H9 (cell line): Measurements from ENCODE around the gene MAPT. TPM values are rescaled to one million over a fixed set of nuclear protein-coding genes. Genes with fewer than 3 reads are reported as not detected.

Source experiments
- DNase-seq: peaks from one replicate; pipeline ENCODE4 v3.0.0-alpha.2; 2017
- H2AFZ ChIP-seq: one replicate; pipeline ENCODE4 v1.6.1; 2013; ENCODE audit warnings: mild to moderate bottlenecking, low read length, control low read depth, moderate library complexity
- H2AK5ac ChIP-seq: 2 replicates; pipeline ENCODE4 v1.6.1; 2013; ENCODE audit warnings: low read length, control low read depth, mixed read lengths; ENCODE audit not compliant: insufficient read length
- H2BK120ac ChIP-seq: one replicate; pipeline ENCODE4 v1.6.1; 2013; ENCODE audit warnings: low read depth, mild to moderate bottlenecking, low read length, control low read depth, inconsistent platforms; ENCODE audit not compliant: poor library complexity, severe bottlenecking
- H2BK12ac ChIP-seq: 2 replicates; pipeline ENCODE4 v1.6.1; 2013; ENCODE audit warnings: low read length, control low read depth, mixed read lengths, low read depth; ENCODE audit not compliant: insufficient read length
- H2BK15ac ChIP-seq: 2 replicates; pipeline ENCODE4 v1.6.1; 2013; ENCODE audit warnings: low read depth, low read length, control low read depth
- H2BK20ac ChIP-seq: one replicate; pipeline ENCODE4 v1.6.1; 2013; ENCODE audit warnings: low read depth, mild to moderate bottlenecking, low read length, control low read depth, inconsistent platforms; ENCODE audit not compliant: poor library complexity, severe bottlenecking
- H2BK5ac ChIP-seq: 2 replicates; pipeline ENCODE4 v1.6.1; 2013; ENCODE audit warnings: low read length, control low read depth, mixed read lengths; ENCODE audit not compliant: insufficient read length
- H3K14ac ChIP-seq: 2 replicates; pipeline ENCODE4 v1.6.1; 2013; ENCODE audit warnings: low read length, control low read depth; ENCODE audit not compliant: insufficient read depth
- H3K18ac ChIP-seq: 2 replicates; pipeline ENCODE4 v1.6.1; 2013; ENCODE audit warnings: low read depth, mild to moderate bottlenecking, mixed read lengths, low read length, control low read depth; ENCODE audit not compliant: insufficient read length
- H3K23ac ChIP-seq: 2 replicates; pipeline ENCODE4 v1.6.1; 2013; ENCODE audit warnings: low read length, control low read depth, mixed read lengths, low read depth; ENCODE audit not compliant: insufficient read length
- H3K23me2 ChIP-seq: 2 replicates; pipeline ENCODE4 v1.6.1; 2013; ENCODE audit warnings: low read depth, mild to moderate bottlenecking, mixed read lengths, low read length, control low read depth; ENCODE audit not compliant: insufficient read length, poor library complexity, severe bottlenecking
- H3K27ac ChIP-seq: 2 replicates; pipeline ENCODE4 v1.5.1; 2013; ENCODE audit warnings: low read length, control low read depth, mixed read lengths, low read depth; ENCODE audit not compliant: insufficient read length
- H3K27me3 ChIP-seq: 2 replicates; pipeline ENCODE4 v1.6.1; 2013; ENCODE audit warnings: low read length, control low read depth, inconsistent platforms; ENCODE audit not compliant: insufficient read depth
- H3K4ac ChIP-seq: 2 replicates; pipeline ENCODE4 v1.6.1; 2013; ENCODE audit warnings: low read depth, mild to moderate bottlenecking, control low read depth, inconsistent platforms, low read length, moderate library complexity
- H3K4me1 ChIP-seq: 2 replicates; pipeline ENCODE4 v1.6.1; 2013; ENCODE audit warnings: low read length, control low read depth, inconsistent platforms; ENCODE audit not compliant: insufficient read depth
- H3K4me2 ChIP-seq: 2 replicates; pipeline ENCODE4 v1.6.1; 2013; ENCODE audit warnings: low read length, control low read depth, mixed read lengths; ENCODE audit not compliant: insufficient read length, insufficient read depth
- H3K56ac ChIP-seq: 2 replicates; pipeline ENCODE4 v1.6.1; 2013; ENCODE audit warnings: low read depth, mild to moderate bottlenecking, mixed read lengths, low read length, control low read depth; ENCODE audit not compliant: insufficient read length
- H3K79me1 ChIP-seq: 2 replicates; pipeline ENCODE4 v1.6.1; 2013; ENCODE audit warnings: low read depth, mild to moderate bottlenecking, moderate library complexity, low read length, control low read depth, inconsistent platforms; ENCODE audit not compliant: insufficient read depth, poor library complexity, severe bottlenecking
- H3K79me2 ChIP-seq: 2 replicates; pipeline ENCODE4 v1.6.1; 2013; ENCODE audit warnings: low read length, control low read depth, inconsistent platforms; ENCODE audit not compliant: insufficient read depth
- H3K9ac ChIP-seq: 2 replicates; pipeline ENCODE4 v1.6.1; 2013; ENCODE audit warnings: low read length, control low read depth, mixed read lengths; ENCODE audit not compliant: insufficient read length; ENCODE audit errors: extremely low read depth
- H3K9me3 ChIP-seq: one replicate; pipeline ENCODE4 v1.6.1; 2013; ENCODE audit warnings: low read depth, low read length, inconsistent platforms; ENCODE audit not compliant: control insufficient read depth
- H3T11ph ChIP-seq: one replicate; pipeline ENCODE4 v1.6.1; 2013; ENCODE audit warnings: mild to moderate bottlenecking, low read length, control low read depth, inconsistent platforms
- H4K20me1 ChIP-seq: one replicate; pipeline ENCODE4 v1.6.1; 2013; ENCODE audit not compliant: control insufficient read depth, insufficient read length, insufficient read depth
- H4K5ac ChIP-seq: 2 replicates; pipeline ENCODE4 v1.6.1; 2013; ENCODE audit warnings: low read depth, mild to moderate bottlenecking, mixed read lengths, low read length, control low read depth; ENCODE audit not compliant: insufficient read length
- H4K8ac ChIP-seq: replicated peaks from 2 replicates; pipeline ENCODE4 v1.6.1; 2013; ENCODE audit warnings: low read length, control low read depth, mixed read lengths, low read depth; ENCODE audit not compliant: insufficient read length
- H4K91ac ChIP-seq: 2 replicates; pipeline ENCODE4 v1.6.1; 2013; ENCODE audit warnings: low read depth, mild to moderate bottlenecking, moderate library complexity, mixed read lengths, low read length, control low read depth; ENCODE audit not compliant: insufficient read length
- H3K27ac Mint-ChIP-seq, 3 experiments: 2 replicates in 2 of 3; 3 replicates in 1 of 3; pipeline ENCODE4 v1.8.0; 2020 to 2021; ENCODE audit warnings: mixed read lengths in 3 of 3, mild to moderate bottlenecking in 1 of 3, moderate library complexity in 1 of 3
- H3K27me3 Mint-ChIP-seq: 2 replicates; pipeline ENCODE4 v1.8.0; 2021; ENCODE audit warnings: low read depth, mild to moderate bottlenecking, moderate library complexity, mixed read lengths
- H3K36me3 Mint-ChIP-seq, 3 experiments: 2 replicates in 2 of 3; 3 replicates in 1 of 3; pipeline ENCODE4 v1.8.0; 2020 to 2021; ENCODE audit warnings: low read depth in 3 of 3, mixed read lengths in 3 of 3; ENCODE audit not compliant: insufficient read depth in 1 of 3
- H3K4me1 Mint-ChIP-seq, 2 experiments: 2 replicates each; pipeline ENCODE4 v1.8.0; 2020; ENCODE audit warnings: mixed read lengths in 2 of 2
- H3K4me3 Mint-ChIP-seq, 2 experiments: 2 replicates in 1 of 2; 3 replicates in 1 of 2; pipeline ENCODE4 v1.8.0; 2020 to 2021; ENCODE audit warnings: mild to moderate bottlenecking in 2 of 2, mixed read lengths in 2 of 2, moderate library complexity in 1 of 2
- H3K9me3 Mint-ChIP-seq, 2 experiments: 2 replicates in 1 of 2; 3 replicates in 1 of 2; pipeline ENCODE4 v1.8.0; 2020; ENCODE audit warnings: mild to moderate bottlenecking in 2 of 2, mixed read lengths in 2 of 2, moderate library complexity in 1 of 2
- CTCF ChIP-seq: fragments of 200-600 bp; sonication (generic); conservative IDR thresholded peaks from 3 replicates; pipeline ENCODE4 v1.8.0; 2021; ENCODE audit warnings: antibody characterized with exemption, mild to moderate bottlenecking
- WGBS: extraction: QIAGEN DNeasy Blood & Tissue Kit; methylation state at CpG from one replicate; pipeline ENCODE4 v1.1.7; 2013; ENCODE audit warnings: missing lambda C conversion rate, low lambda C conversion rate, mixed read lengths; ENCODE audit not compliant: insufficient read length; ENCODE audit errors: extremely low coverage; 5-methylcytosine and 5-hydroxymethylcytosine counted together
- total RNA-seq: library from RNA; stranded (reverse); gene quantifications from 2 replicates; pipeline ENCODE4 v1.2.1, GENCODE V29; 2021

The MAPT gene
- total RNA-seq, 1 experiment from 2014 or later: 1.6 TPM

DNA sequence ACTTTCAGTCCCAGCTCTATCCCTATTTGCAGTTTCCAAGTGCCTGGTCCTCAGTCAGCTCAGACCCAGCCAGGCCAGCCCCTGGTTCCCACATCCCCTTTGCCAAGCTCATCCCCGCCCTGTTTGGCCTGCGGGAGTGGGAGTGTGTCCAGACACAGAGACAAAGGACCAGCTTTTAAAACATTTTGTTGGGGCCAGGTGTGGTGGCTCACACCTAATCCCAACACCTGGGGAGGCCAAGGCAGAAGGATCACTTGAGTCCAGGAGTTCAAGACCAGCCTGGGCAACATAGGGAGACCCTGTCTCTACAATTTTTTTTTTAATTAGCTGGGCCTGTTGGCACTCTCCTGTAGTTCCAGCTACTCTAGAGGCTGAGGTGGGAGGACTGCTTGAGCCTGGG lies 106.4 kb downstream of the MAPT start:
- Mint-ChIP-seq H3K4me1 (peaks cover 0 to 5% of the 10 kb centered on the region in 2 experiments; a peak in 1 of 4 replicates), H3K36me3 (no peaks in the 10 kb centered on the region), H3K27me3 (no peaks in the 10 kb centered on the region; the same call in 1 of the 2 replicates), H3K4me3 (no peak overlapping the region), H3K27ac (peak overlapping the region in 1 of 3 experiments; percentile 87; a peak in 1 of 7 replicates), H3K9me3 (peaks cover 0 to under 1% of the 10 kb centered on the region in 2 experiments; a peak in 1 of 5 replicates)
- H3K4me1 ChIP-seq: no peaks in the 10 kb centered on the region
- H3K9ac ChIP-seq: no peak overlapping the region
- H2BK12ac ChIP-seq: no peak overlapping the region
- H4K20me1 ChIP-seq: no peaks in the 10 kb centered on the region
- H3K23me2 ChIP-seq: no peaks in the 10 kb centered on the region
- H2BK5ac ChIP-seq: no peak overlapping the region
- H2BK120ac ChIP-seq: no peak overlapping the region
- H3T11ph ChIP-seq: no peak overlapping the region
- no peaks in the 10 kb centered on the region for H3K9me3 ChIP-seq
- no peak overlapping the region for H3K27ac ChIP-seq
- DNase-seq: no peak
- H4K8ac ChIP-seq: no peak overlapping the region
- H3K79me2 ChIP-seq: no peaks in the 10 kb centered on the region
- H3K79me1 ChIP-seq: no peaks in the 10 kb centered on the region
- no peak for TF ChIP-seq CTCF
- no peak overlapping the region for H4K5ac ChIP-seq
- H2BK15ac ChIP-seq: no peak overlapping the region
- no peak overlapping the region for H2BK20ac ChIP-seq
- H3K14ac ChIP-seq: no peak overlapping the region
- H2AK5ac ChIP-seq: no peak overlapping the region
- no peak overlapping the region for H3K23ac ChIP-seq
- no peak overlapping the region for H3K18ac ChIP-seq
- H2AFZ ChIP-seq: no peak overlapping the region
- H3K4ac ChIP-seq: no peak overlapping the region
- H4K91ac ChIP-seq: no peak overlapping the region
- no CpG with 5 or more reads among the region's 2 CpGs for WGBS
- H3K4me2 ChIP-seq: no peak overlapping the region
- no peaks in the 10 kb centered on the region for H3K27me3 ChIP-seq
- no peak overlapping the region for H3K56ac ChIP-seq
